ENCODE data around the gene ELAC1. TPM values are rescaled to one million over a fixed set of nuclear protein-coding genes. Genes with fewer than 3 reads are reported as not detected.
A peak's percentile ranks its signal among the peaks of the same experiment; 100 is the strongest.

Gene ELAC1
- total RNA-seq, 6 experiments from 2014 or later = 6.2 to 9.0 (median 8.1) TPM

GRCh38 chr18:51021226-51021965, 53.6 kb downstream of the ELAC1 start:
- Mint-ChIP-seq H3K4me3 (no peak overlapping the region), H3K9me3 (no peaks in the 10 kb centered on the region), H3K4me1 (ENCODE audit: low read depth) (no peaks in the 10 kb centered on the region), H3K27ac (no peak overlapping the region), H3K27me3 (ENCODE audit: insufficient read depth) (no peaks in the 10 kb centered on the region), H3K36me3 (ENCODE audit: low read depth) (peaks cover 6% of the 10 kb centered on the region)
- DNase-seq = no peak
- TF ChIP-seq CTCF (IDR thresholded peaks at IDR 0.05) = no peak

GRCh38 chr18:51025512-51025911, 57.7 kb downstream of the ELAC1 start:
- Mint-ChIP-seq H3K4me1 (ENCODE audit: low read depth) (peaks cover 22% of the 10 kb centered on the region), H3K27ac (no peak overlapping the region), H3K4me3 (no peak overlapping the region), H3K27me3 (ENCODE audit: insufficient read depth) (no peaks in the 10 kb centered on the region; the same call in 1 of the 2 replicates), H3K9me3 (no peaks in the 10 kb centered on the region), H3K36me3 (ENCODE audit: low read depth) (peaks cover 6% of the 10 kb centered on the region)
- no peak for TF ChIP-seq CTCF (IDR thresholded peaks at IDR 0.05)
- no peak for DNase-seq

DNA sequence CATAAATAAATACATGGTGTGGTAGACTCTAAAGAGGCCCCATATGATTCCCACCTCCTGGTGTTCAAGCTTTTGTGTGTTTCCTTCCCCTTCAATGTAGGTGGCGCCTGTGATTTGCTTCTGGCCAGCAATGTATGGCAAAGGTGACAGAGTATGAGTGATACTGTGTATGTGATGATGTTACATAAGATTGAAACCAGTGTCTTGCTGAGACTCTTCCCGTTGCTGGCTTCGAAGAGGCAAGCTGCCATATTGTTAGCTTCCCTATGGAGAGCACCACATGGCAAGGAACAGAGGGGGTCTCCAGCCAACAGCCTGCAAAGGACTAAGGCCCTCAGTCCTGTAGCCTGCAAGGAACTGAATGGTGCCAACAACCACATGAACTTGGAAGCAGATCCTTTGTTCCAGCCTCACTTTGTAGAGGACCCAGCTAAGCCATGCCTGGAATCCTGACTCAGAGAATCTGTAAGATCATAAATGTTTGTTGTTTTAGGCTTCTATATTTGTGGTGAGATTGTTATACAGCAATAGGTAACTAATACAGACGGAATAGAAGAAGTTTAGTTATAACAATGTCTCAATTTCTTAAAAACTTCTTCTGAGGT, 60.5 kb downstream of the ELAC1 start:
- H3K36me3 Mint-ChIP-seq (ENCODE audit: low read depth) = peaks cover 9% of the 10 kb centered on the region
- no peaks in the 10 kb centered on the region; the same call in 1 of the 2 replicates for H3K27me3 Mint-ChIP-seq (ENCODE audit: insufficient read depth)
- peak overlapping the region; percentile 99 for H3K4me3 Mint-ChIP-seq
- DNase-seq = peak; percentile 28
- no peak for TF ChIP-seq CTCF (IDR thresholded peaks at IDR 0.05)
- H3K4me1 Mint-ChIP-seq (ENCODE audit: low read depth) = peaks cover 39% of the 10 kb centered on the region
- H3K27ac Mint-ChIP-seq = peak overlapping the region; percentile 100
- H3K9me3 Mint-ChIP-seq = no peaks in the 10 kb centered on the region

- peak; percentile 36 for DNase-seq
- Mint-ChIP-seq H3K36me3 (ENCODE audit: low read depth) (peaks cover 4% of the 10 kb centered on the region; the same call in 1 of the 2 replicates), H3K27ac (peak overlapping the region; percentile 100), H3K4me3 (peak overlapping the region; percentile 99), H3K9me3 (no peaks in the 10 kb centered on the region), H3K4me1 (ENCODE audit: low read depth) (peaks cover 39% of the 10 kb centered on the region), H3K27me3 (ENCODE audit: insufficient read depth) (no peaks in the 10 kb centered on the region; the same call in 1 of the 2 replicates)
- TF ChIP-seq CTCF (IDR thresholded peaks at IDR 0.05) = no peak
These were observed 61.5 kb downstream of the ELAC1 start for GRCh38 chr18:51029378-51029693.

- no peaks in the 10 kb centered on the region; the same call in 1 of the 2 replicates for H3K27me3 Mint-ChIP-seq (ENCODE audit: insufficient read depth)
- peak within 1 kb of the TSS; percentile 99 for H3K4me3 Mint-ChIP-seq
- peak within 1 kb of the TSS; percentile 100 for H3K27ac Mint-ChIP-seq
- H3K9me3 Mint-ChIP-seq = no peaks in the 10 kb centered on the region
- TF ChIP-seq CTCF (IDR thresholded peaks at IDR 0.05) = no peak
- peaks cover 44% of the 10 kb centered on the region for H3K4me1 Mint-ChIP-seq (ENCODE audit: low read depth)
- peaks cover 9% of the 10 kb centered on the region for H3K36me3 Mint-ChIP-seq (ENCODE audit: low read depth)
- peak; percentile 94 for DNase-seq
These were observed 62.1 kb downstream of the ELAC1 start, which contains the start of gene SMAD4 for GRCh38 chr18:51029694-51030536. SMAD4 (plus strand) TSS chr18:51030213; CDS start chr18:51047047, 16,834 bp downstream.
